ENCODE data around the gene C1QTNF2. TPM values are rescaled to one million over a fixed set of nuclear protein-coding genes. Genes with fewer than 3 reads are reported as not detected.
"Not testable (repeated sequence)": the region's sequence is repeated elsewhere in the genome, so short reads cannot be mapped to it uniquely, and the experiment has no call there.

C1QTNF2 gene
- total RNA-seq, 1 experiment from 2014 or later, result 2.2 TPM

DNA sequence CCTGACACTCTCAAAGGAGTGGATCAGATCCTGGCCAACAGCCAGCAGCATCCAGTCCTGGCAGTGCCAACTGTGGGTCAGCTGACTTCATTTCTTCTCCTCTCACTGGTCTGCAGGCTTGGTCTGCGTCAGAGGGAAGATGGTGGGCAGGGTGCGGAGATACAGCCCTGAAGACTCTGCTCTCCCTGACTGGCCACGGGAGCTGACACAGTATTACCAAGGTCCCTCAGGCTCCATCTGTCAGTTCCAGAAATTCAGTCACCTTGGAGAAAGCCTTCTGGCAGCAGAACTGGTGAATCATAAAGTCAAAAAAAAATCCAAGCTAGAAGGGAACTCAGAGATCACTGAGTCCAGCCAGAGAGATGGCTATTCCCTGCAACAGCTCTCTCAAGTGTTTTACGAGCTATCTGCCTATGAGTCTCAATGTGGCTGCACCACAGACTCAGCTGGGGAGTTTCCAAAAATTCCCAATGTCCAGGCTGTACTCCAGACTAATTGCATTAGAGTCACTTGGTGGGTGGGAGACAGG is 27.9 kb downstream of the C1QTNF2 start:
- DNase-seq (ENCODE audit: low spot score), result peak; percentile 10

GRCh38 chr5:160341309-160341870 is 29.0 kb downstream of the C1QTNF2 start:
- no peak for DNase-seq (ENCODE audit: low spot score)

DNA sequence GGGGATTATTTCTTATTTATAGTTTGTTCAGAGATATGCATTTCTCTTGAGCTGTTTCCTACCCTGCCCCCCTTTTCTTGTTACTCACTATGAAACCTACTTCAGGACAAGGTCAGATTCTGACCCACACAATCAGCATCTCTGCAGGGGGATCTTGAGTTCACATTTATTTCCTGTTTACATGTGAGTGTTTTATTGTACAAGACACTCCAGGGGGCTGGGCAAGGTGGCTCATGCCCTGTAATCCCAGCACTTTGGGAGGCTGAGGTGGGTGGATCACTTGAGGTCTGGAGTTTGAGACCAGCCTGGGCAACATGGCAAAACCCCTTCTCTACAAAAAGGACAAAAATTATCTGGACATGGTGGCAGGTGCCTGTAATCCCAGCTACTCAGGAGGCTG is 29.9 kb downstream of the C1QTNF2 start:
- DNase-seq (ENCODE audit: low spot score), result not testable (repeated sequence)

DNA sequence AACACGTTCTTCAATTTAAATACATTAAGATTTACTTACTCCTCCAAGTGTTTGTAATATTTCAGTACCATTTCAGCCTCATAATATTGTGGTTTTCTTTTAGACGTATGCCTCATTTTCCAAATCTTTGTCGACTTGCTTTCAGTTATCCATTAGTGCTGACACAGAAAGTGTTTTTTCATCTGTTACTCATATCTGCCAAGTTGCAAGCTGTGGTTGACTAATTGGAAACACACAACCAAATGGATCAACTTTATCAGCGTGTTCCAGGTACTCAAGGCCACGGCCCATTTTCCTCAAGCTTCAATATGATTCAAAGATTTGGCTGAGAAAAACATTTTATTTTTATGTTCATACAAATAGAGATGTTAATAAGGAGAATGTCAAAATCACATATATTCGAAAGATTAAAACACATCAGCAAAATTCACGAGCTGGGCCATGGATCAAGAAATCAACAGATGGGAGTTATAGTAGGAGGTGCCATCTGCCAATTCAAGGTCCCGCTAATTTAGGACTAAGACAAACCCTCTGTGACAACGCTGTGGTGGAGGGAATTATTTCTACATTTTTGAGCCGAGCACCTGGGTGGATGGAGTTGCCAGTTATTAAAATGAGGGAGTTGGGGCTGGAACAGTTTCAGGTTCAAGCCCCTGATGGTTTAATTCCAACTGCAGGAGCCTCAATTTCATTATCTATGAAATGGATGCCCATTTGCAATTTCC is 30.9 kb downstream of the C1QTNF2 start:
- DNase-seq (ENCODE audit: low spot score), result no peak

- DNase-seq (ENCODE audit: low spot score), result not testable (repeated sequence)
Observed at GRCh38 chr5:160334716-160335115, 35.7 kb downstream of the C1QTNF2 start.

DNA sequence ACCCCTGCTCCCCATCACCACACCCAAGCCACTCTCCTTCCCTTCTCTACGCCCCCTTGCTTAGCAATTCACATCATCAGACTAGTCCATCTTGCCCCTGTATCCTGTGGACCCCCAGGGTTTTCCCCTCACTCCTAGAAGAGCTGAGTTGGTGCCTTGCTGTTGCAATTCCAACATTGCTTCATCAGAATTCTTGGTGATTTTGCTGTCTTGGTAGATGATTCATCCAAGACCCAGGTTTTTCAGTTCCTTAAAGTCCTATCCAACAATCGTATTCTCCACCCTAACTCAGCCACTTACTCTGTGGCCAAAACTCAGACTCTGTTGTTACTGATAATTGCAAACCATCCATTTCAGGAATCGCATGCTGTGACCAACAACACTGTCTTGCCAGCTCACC is 36.7 kb downstream of the C1QTNF2 start:
- no peak for DNase-seq (ENCODE audit: low spot score)

GRCh38 chr5:160330212-160330611 is 40.2 kb downstream of the C1QTNF2 start:
- DNase-seq (ENCODE audit: low spot score), result no peak

GRCh38 chr5:160327818-160328217 is 42.6 kb downstream of the C1QTNF2 start:
- DNase-seq (ENCODE audit: low spot score), result no peak

DNA sequence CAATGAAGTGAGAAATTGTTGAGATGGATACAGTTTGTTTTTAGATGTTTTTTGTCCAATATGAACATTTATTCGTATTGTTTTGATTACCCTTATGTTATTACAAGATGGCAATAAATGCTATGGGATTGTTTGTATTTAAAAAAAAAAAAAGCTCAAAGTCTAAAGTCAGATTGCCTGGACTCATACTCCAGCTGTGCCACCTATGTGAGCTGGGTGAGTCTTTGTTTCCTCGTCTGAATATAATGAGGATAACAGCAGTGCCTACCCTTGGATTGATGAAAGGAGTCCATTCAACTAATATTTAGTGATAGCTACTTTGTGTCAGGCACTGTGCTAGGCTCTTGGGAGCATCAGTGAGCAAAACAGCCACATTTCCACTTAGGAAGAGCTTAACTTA is 43.4 kb downstream of the C1QTNF2 start:
- DNase-seq (ENCODE audit: low spot score), result no peak

GRCh38 chr5:160325716-160326115 is 44.7 kb downstream of the C1QTNF2 start:
- no peak for DNase-seq (ENCODE audit: low spot score)

DNA sequence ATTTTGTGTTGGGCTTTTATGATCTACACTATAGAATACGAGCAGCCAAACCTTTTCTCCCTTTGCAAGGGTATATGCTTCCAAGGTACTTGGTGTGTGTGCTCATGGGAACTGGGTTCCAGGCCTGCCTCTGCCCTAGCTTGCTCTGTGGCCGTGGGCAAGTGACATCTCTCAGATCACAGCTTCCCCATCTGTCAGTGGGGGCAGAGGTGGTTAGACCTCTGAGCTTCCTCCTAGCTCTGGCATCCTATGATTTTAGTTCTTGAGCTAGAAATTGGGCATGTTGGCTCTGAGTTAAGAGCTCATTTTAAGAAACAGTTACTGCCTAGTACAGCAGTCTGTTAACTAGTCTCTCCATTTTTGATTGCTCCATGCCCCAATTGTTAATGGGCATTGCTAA is 45.5 kb downstream of the C1QTNF2 start:
- no peak for DNase-seq (ENCODE audit: low spot score)

GRCh38 chr5:160318409-160318808 is 52.0 kb downstream of the C1QTNF2 start:
- no peak for DNase-seq (ENCODE audit: low spot score)

DNA sequence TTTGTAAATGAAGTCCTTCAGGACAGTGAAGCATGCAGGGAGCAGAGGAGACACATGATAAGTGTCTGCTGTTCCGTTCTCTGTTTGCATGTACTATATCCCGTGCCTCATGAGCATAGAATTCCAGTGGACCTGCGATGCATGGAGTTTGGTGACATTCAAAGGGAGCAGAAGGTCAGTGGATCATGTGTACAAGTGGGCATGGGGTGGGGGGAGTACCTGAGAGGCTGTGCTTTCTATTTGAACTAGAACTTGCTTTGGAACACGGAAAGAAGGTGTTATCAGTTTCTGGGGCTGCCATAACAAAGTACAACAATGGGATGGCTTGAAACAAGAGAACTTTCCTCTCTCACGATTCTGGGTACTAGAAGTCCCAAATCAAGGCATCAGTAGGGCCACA is 53.0 kb downstream of the C1QTNF2 start:
- no peak for DNase-seq (ENCODE audit: low spot score)

GRCh38 chr5:160315968-160316367 is 54.5 kb downstream of the C1QTNF2 start:
- DNase-seq (ENCODE audit: low spot score), result peak; percentile 88

- no peak for DNase-seq (ENCODE audit: low spot score)
Observed at GRCh38 chr5:160312960-160313727, 57.3 kb downstream of the C1QTNF2 start.

DNA sequence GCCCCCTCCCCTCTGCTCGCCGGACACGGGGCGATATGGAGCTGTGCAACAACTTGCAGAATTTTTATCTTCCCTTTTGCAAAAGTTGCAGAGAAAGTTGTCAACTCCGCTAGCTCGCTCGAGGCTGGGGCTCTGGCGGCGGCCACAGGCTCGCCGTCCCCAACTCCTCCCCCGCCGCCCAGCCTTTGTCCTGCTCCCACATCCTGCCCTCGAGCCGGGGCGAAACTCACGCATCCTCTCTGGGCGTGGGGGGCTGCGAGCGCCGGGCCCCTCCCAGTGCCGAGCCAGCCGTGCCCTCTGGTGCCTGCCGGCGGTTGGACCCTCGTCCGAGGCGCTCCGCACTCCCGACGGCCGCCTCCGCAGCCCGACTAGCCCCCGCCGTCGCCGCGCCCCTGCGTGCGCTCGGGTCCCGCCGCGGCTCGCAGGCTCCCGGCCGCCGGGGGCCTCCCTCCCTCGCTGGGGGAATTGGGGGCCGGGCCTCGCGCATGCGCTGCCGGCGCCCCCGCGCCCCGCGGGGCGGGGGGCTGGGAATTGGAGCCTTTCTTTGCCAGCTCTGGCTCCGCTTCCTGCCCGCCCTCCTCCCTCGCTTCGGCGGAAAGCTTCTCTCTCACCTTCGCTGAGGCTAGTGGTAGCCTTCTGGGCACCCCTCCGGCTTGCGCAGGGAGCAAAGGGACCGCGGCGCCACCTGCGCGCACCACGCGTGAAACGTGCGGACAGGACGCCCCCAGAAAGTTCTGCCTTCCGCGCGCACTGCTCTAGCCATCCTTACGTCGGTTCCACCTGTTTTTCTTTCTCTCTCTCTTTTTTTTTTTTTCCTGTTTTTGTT is 58.1 kb downstream of the C1QTNF2 start, which contains the start of gene CCNJL:
Gene CCNJL (minus strand): TSS at position 431 of the 826 bp plus-strand sequence. CDS start 641 bp downstream, outside the sequence.
- peak; percentile 54 for DNase-seq (ENCODE audit: low spot score)

GRCh38 chr5:160311491-160312133 is 58.8 kb downstream of the C1QTNF2 start:
- DNase-seq (ENCODE audit: low spot score), result no peak

GRCh38 chr5:160310552-160311295 is 59.7 kb downstream of the C1QTNF2 start:
- DNase-seq (ENCODE audit: low spot score), result no peak

GRCh38 chr5:160310140-160310539 is 60.3 kb downstream of the C1QTNF2 start:
- no peak for DNase-seq (ENCODE audit: low spot score)

GRCh38 chr5:160306696-160307095 is 63.7 kb downstream of the C1QTNF2 start:
- DNase-seq (ENCODE audit: low spot score), result no peak

Data from H4 (cell line).